HL-60 (cell line): Measurements from ENCODE around the gene GRB10.

Experiments used
- DNase-seq, 2 experiments: peaks; one replicate each; pipeline ENCODE4 v3.0.0-alpha.2; 2010 to 2020; ENCODE audit warnings: low read depth in 1 of 2, low spot score in 1 of 2
- H3K27ac ChIP-seq: fragments of 250-450 bp; sonication (Bioruptor Pico); replicated peaks from 2 replicates; pipeline ENCODE4 v1.5.1; 2020; ENCODE audit warnings: mild to moderate bottlenecking, moderate library complexity
- H3K27me3 ChIP-seq: fragments of 250-450 bp; sonication (Bioruptor Pico); 2 replicates; pipeline ENCODE4 v1.5.1; 2021; ENCODE audit warnings: mild to moderate bottlenecking, moderate library complexity; ENCODE audit not compliant: insufficient read depth, poor library complexity, severe bottlenecking
- H3K4me3 ChIP-seq: replicated peaks from 2 replicates; pipeline ENCODE4 v1.5.1; 2011; ENCODE audit warnings: mild to moderate bottlenecking, control low read depth, low read length; ENCODE audit not compliant: insufficient read depth
- GABPA ChIP-seq: IDR thresholded peaks from 2 replicates; pipeline ENCODE4 v1.6.1; 2012; ENCODE audit warnings: low read depth
- POLR2AphosphoS5 ChIP-seq: IDR thresholded peaks from 2 replicates; pipeline ENCODE4 v1.6.1; 2012; ENCODE audit warnings: low read depth
- REST ChIP-seq: IDR thresholded peaks from 2 replicates; pipeline ENCODE4 v1.6.1; 2012; ENCODE audit warnings: low read depth; ENCODE audit not compliant: insufficient replicate concordance
- SPI1 ChIP-seq: IDR thresholded peaks from 2 replicates; pipeline ENCODE4 v1.6.1; 2012; ENCODE audit warnings: low read depth, mild to moderate bottlenecking, borderline replicate concordance
- TF ChIP-seq, protein P1 (sequence below): IDR thresholded peaks from one replicate; pipeline ENCODE4 v1.5.1; 2011; ENCODE audit warnings: low read length, control low read depth, inconsistent platforms; ENCODE audit not compliant: insufficient read depth

GRB10 gene

DNA sequence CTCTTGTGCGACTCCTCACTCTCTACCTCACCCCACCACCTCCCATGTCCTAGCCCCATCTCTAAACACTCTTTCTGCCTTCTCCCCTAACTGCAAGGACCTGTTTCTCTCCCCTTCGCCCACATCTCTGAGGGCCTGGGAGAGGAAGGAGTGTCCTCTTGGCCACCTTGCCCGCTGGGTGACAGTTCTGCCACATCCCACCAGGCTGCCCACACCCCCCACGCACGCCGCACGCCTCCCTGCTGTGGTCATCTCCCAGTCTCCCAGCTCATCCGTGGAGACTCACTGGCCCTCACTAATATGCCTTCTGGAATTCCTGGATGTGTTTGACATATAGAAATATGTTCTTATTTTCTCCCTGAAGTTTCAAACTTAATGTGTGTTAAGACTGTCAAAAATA, 48.5 kb downstream of the GRB10 start:
- TF ChIP-seq, protein P1, sequence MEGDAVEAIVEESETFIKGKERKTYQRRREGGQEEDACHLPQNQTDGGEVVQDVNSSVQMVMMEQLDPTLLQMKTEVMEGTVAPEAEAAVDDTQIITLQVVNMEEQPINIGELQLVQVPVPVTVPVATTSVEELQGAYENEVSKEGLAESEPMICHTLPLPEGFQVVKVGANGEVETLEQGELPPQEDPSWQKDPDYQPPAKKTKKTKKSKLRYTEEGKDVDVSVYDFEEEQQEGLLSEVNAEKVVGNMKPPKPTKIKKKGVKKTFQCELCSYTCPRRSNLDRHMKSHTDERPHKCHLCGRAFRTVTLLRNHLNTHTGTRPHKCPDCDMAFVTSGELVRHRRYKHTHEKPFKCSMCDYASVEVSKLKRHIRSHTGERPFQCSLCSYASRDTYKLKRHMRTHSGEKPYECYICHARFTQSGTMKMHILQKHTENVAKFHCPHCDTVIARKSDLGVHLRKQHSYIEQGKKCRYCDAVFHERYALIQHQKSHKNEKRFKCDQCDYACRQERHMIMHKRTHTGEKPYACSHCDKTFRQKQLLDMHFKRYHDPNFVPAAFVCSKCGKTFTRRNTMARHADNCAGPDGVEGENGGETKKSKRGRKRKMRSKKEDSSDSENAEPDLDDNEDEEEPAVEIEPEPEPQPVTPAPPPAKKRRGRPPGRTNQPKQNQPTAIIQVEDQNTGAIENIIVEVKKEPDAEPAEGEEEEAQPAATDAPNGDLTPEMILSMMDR = no peak
- TF ChIP-seq POLR2AphosphoS5 = no peak
- TF ChIP-seq GABPA = no peak
- TF ChIP-seq REST = no peak
- no peak for TF ChIP-seq SPI1
- Histone ChIP-seq H3K27me3 (no peaks in the 10 kb centered on the region), H3K27ac (no peak overlapping the region), H3K4me3 (no peak overlapping the region)
- DNase-seq = no peak

GRCh38 chr7:50733552-50733951, 49.1 kb downstream of the GRB10 start:
- Histone ChIP-seq H3K27me3 (no peaks in the 10 kb centered on the region), H3K27ac (no peak overlapping the region), H3K4me3 (no peak overlapping the region)
- DNase-seq = no peak
- TF ChIP-seq GABPA (no peak), SPI1 (no peak), REST (no peak), POLR2AphosphoS5 (no peak)
- TF ChIP-seq, protein P1 = no peak

DNA sequence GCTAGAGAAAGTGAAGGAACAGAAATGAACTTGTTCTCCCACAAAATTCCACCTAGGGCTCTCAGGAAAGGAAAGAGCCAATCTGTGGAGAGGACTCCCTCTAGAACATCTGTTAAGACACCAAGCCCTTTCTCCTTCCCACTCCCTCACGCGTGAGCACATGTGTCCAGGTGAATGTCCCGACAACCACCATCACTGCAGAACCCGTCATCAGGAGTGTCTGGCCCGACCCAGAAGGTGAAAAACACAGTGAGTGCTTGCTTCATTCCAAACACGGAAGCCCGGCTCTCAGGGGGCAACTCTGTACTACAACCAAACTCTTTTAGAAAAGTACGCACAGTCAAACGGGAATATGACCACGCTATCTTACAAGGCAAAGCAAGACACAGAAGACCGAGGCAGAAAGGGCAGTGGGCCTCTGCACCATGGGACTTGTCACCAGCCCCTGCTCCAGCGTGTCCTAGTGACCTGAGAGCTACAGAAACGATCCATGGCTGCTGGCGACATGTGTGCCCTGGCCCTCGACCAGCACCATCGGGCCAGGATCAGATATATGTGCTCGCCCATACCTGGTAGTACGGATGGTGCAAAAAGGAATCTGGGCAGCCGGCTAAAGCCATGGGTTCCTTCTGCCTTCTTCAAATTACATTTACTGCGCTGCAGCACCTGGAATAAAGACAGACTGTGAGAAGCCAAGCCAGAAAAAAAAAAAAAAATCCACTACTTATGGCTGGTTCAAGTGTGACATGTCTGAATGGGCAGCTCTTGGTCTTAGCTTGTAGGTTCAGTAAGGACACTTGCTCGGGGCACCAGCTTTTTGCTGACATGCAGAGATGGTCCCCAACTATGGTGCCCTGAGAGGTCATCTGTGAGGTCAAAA, 50.8 kb downstream of the GRB10 start:
- no peak overlapping the region for H3K27ac ChIP-seq
- H3K4me3 ChIP-seq = no peak overlapping the region
- H3K27me3 ChIP-seq = no peaks in the 10 kb centered on the region
- DNase-seq = no peak
- no peak for TF ChIP-seq GABPA
- TF ChIP-seq SPI1 = no peak

- no peaks in the 10 kb centered on the region for H3K27me3 ChIP-seq
- DNase-seq = no peak
- no peak overlapping the region for H3K4me3 ChIP-seq
- TF ChIP-seq GABPA (no peak), REST (no peak), POLR2AphosphoS5 (no peak), SPI1 (no peak)
- TF ChIP-seq, protein P1 = no peak
- H3K27ac ChIP-seq = no peak overlapping the region
Measured at GRCh38 chr7:50730446-50731400, 52.0 kb downstream of the GRB10 start.
